ENCODE measurements around the gene SUPT20HL2. TPM values are rescaled to one million over a fixed set of nuclear protein-coding genes. Genes with fewer than 3 reads are reported as not detected.

Gene SUPT20HL2
- total and polyA plus RNA-seq, 12 donors = not detected

DNA sequence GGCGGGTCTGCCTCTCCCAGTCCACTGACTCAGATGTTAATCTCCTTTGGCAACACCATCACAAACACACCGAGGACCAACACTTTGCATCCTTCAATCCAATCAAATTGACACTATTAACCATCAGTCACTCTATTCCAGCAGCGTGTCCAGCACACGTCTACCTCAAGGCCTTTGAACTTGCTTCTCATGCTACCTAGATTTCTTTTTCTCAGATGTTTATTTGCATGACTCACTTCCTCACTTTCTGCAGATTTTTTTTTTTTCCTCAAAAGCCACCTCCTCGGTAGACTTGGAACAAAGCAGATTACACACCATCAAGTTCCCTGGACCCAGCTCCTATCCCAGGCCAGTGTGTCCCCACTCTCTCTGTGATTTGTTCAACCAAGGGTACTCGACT, 49.5 kb downstream of the SUPT20HL2 start:
- 57 to 73% (median 64%) methylated on average over 6 of the region's 6 CpGs for WGBS, 4 donors
- DNase-seq = no peak
- Histone ChIP-seq H3K9me3 (replicated peaks in 1 of 3) (no peaks in the 10 kb centered on the region), H3K27ac (no peak overlapping the region), H3K27me3 (peaks cover 34% of the 10 kb centered on the region), H3K36me3 (replicated peaks in 1 of 2) (no peaks in the 10 kb centered on the region), H3K4me1 (replicated peaks in 1 of 2) (no peaks in the 10 kb centered on the region), H3K4me3 (no peak overlapping the region)
- no peak for TF ChIP-seq POLR2A (IDR thresholded peaks at IDR 0.05)
- TF ChIP-seq, protein P1, sequence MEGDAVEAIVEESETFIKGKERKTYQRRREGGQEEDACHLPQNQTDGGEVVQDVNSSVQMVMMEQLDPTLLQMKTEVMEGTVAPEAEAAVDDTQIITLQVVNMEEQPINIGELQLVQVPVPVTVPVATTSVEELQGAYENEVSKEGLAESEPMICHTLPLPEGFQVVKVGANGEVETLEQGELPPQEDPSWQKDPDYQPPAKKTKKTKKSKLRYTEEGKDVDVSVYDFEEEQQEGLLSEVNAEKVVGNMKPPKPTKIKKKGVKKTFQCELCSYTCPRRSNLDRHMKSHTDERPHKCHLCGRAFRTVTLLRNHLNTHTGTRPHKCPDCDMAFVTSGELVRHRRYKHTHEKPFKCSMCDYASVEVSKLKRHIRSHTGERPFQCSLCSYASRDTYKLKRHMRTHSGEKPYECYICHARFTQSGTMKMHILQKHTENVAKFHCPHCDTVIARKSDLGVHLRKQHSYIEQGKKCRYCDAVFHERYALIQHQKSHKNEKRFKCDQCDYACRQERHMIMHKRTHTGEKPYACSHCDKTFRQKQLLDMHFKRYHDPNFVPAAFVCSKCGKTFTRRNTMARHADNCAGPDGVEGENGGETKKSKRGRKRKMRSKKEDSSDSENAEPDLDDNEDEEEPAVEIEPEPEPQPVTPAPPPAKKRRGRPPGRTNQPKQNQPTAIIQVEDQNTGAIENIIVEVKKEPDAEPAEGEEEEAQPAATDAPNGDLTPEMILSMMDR (IDR thresholded peaks at IDR 0.05) = no peak
- intact Hi-C loops (cut with DNase I) = no loop called here

DNA sequence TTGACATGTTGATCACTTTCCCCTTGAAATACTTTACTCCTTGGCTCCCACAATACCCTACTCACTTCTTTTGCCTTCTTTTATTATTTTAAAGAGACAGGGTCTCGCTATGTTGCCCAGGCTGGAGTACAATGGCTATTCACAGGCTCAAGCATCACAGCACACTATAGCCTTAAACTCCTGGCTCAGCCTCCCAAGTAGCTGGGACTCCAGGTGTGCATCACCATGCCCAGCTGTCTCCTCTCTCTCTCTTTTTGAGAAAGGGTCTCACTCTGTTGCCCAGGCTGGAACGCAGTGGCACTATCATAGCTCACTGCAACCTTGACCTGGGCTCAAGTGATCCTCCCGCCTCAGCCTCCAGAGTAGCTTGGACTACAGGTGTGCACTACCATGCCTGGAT, 51.6 kb downstream of the SUPT20HL2 start:
- Histone ChIP-seq H3K27me3 (peaks cover 26% of the 10 kb centered on the region), H3K4me3 (no peak overlapping the region), H3K27ac (no peak overlapping the region), H3K36me3 (replicated peaks in 1 of 2) (no peaks in the 10 kb centered on the region), H3K9me3 (replicated peaks in 1 of 3) (no peaks in the 10 kb centered on the region), H3K4me1 (replicated peaks in 1 of 2) (no peaks in the 10 kb centered on the region)
- DNase-seq = no peak
- intact Hi-C loops (cut with DNase I) = no loop called here
- no peak for TF ChIP-seq POLR2A (IDR thresholded peaks at IDR 0.05)
- TF ChIP-seq, protein P1 (IDR thresholded peaks at IDR 0.05) = no peak
- 88 to 92% (median 89%) methylated on average over 2 to 3 of the region's 3 CpGs for WGBS, 4 donors

Other genes starting within 250 kb of the SUPT20HL2 start
- 10 to 100 TPM; 27.9 to 58.6 (median 42.9) TPM for gene ZFX, start 164.3 kb downstream of the SUPT20HL2 start, total RNA-seq
- 10 to 100 TPM in 2 of 3 donors, 1 to 10 TPM in 1; 8.1 to 12.5 (median 11.9) TPM for gene ZFX, start 164.3 kb downstream of the SUPT20HL2 start, polyA plus RNA-seq
- gene SUPT20HL1, start 46.6 kb upstream of the SUPT20HL2 start, total RNA-seq = under 1 TPM in 1 of 9 donors, not detected in 8; 0.17 TPM
- not detected for gene SUPT20HL1, start 46.6 kb upstream of the SUPT20HL2 start, polyA plus RNA-seq
- gene PDK3, start 151.2 kb upstream of the SUPT20HL2 start, total RNA-seq = 10 to 100 TPM in 5 of 9 donors, 1 to 10 TPM in 4; 6.0 to 21.4 (median 10.4) TPM
- gene PDK3, start 151.2 kb upstream of the SUPT20HL2 start, polyA plus RNA-seq = 1 to 10 TPM; 2.1 to 4.9 (median 2.4) TPM